ENCODE data around the gene THAP5.

- TF ChIP-seq CTCF (IDR thresholded peaks at IDR 0.05): no peak
- TF ChIP-seq ZFX (IDR thresholded peaks at IDR 0.05; ENCODE audit: borderline replicate concordance): no peak
These were observed 35.8 kb downstream of the THAP5 start for GRCh38 chr7:108533712-108534111.
